Measurements from ENCODE around the gene KRTAP4-7.
"Not testable (repeated sequence)": the region's sequence is repeated elsewhere in the genome, so short reads cannot be mapped to it uniquely, and the experiment has no call there.

KRTAP4-7 gene

GRCh38 chr17:41065016-41065689, 18.8 kb upstream of the KRTAP4-7 start:
- not testable (repeated sequence) for DNase-seq (ENCODE audit: low read depth)

- no peak for DNase-seq (ENCODE audit: low read depth)
Measured at GRCh38 chr17:41065829-41066624, 17.9 kb upstream of the KRTAP4-7 start, which contains the start of gene KRTAP2-4. Gene KRTAP2-4 (minus strand): TSS chr17:41065879. CDS start chr17:41065845, 34 bp downstream.

- DNase-seq (ENCODE audit: low read depth) = no peak
Measured at GRCh38 chr17:41067281-41067680, 16.7 kb upstream of the KRTAP4-7 start.

- no peak for DNase-seq (ENCODE audit: low read depth)
Measured at GRCh38 chr17:41069031-41069430, 14.9 kb upstream of the KRTAP4-7 start.

GRCh38 chr17:41071606-41072360, 12.2 kb upstream of the KRTAP4-7 start:
- DNase-seq (ENCODE audit: low read depth) = no peak

- DNase-seq (ENCODE audit: low read depth) = no peak
Measured at GRCh38 chr17:41073676-41074075, 10.3 kb upstream of the KRTAP4-7 start.

GRCh38 chr17:41076788-41077187, 7.2 kb upstream of the KRTAP4-7 start:
- no peak for DNase-seq (ENCODE audit: low read depth)

GRCh38 chr17:41082626-41083025, 1.3 kb upstream of the KRTAP4-7 start:
- no peak for DNase-seq (ENCODE audit: low read depth)

GRCh38 chr17:41083427-41083826, 523 bp upstream of the KRTAP4-7 start:
- not testable (repeated sequence) for DNase-seq (ENCODE audit: low read depth)

- DNase-seq (ENCODE audit: low read depth) = not testable (repeated sequence)
Measured at GRCh38 chr17:41088760-41089352, 4.9 kb downstream of the KRTAP4-7 start.

GRCh38 chr17:41096055-41096454, 12.1 kb downstream of the KRTAP4-7 start:
- no peak for DNase-seq (ENCODE audit: low read depth)

GRCh38 chr17:41098042-41098441, 14.1 kb downstream of the KRTAP4-7 start, which contains the start of gene KRTAP4-8:
Gene KRTAP4-8 (minus strand): TSS chr17:41098142. CDS start chr17:41098084, 58 bp downstream.
- DNase-seq (ENCODE audit: low read depth) = no peak

GRCh38 chr17:41098481-41098880, 14.5 kb downstream of the KRTAP4-7 start:
- DNase-seq (ENCODE audit: low read depth) = no peak

GRCh38 chr17:41099682-41100480, 15.9 kb downstream of the KRTAP4-7 start:
- DNase-seq (ENCODE audit: low read depth) = not testable (repeated sequence)

- no peak for DNase-seq (ENCODE audit: low read depth)
Measured at GRCh38 chr17:41101586-41102259, 17.8 kb downstream of the KRTAP4-7 start, which contains the start of gene KRTAP4-16. Gene KRTAP4-16 (minus strand): TSS chr17:41102209. CDS start chr17:41102209, 0 bp downstream.

- DNase-seq (ENCODE audit: low read depth) = no peak
Measured at GRCh38 chr17:41103896-41104295, 19.9 kb downstream of the KRTAP4-7 start.

GRCh38 chr17:41104386-41105038, 20.6 kb downstream of the KRTAP4-7 start:
- not testable (repeated sequence) for DNase-seq (ENCODE audit: low read depth)

- DNase-seq (ENCODE audit: low read depth) = not testable (repeated sequence)
Measured at GRCh38 chr17:41105347-41105746, 21.4 kb downstream of the KRTAP4-7 start, which contains the start of gene KRTAP4-9. Gene KRTAP4-9 (plus strand): TSS chr17:41105389. CDS start chr17:41105389, 0 bp downstream.

GRCh38 chr17:41107941-41108450, 24.0 kb downstream of the KRTAP4-7 start:
- DNase-seq (ENCODE audit: low read depth) = no peak

Data from stimulated activated CD8-positive, alpha-beta memory T cell treated with anti-CD3 and anti-CD28 coated beads, Interleukin-12 subunit alpha, Interleukin-12 subunit beta, amount 100 ng/mL, for 4 hours (primary cell).